HG02852 (cell line): ENCODE results near the gene RIBC2.
"Not testable (repeated sequence)": the region's sequence is repeated elsewhere in the genome, so short reads cannot be mapped to it uniquely, and the experiment has no call there.

ENCODE experiments used
- ATAC-seq: cut with Tn5 transposase; IDR thresholded peaks from one replicate; pipeline ENCODE4 v1.9.1; 2021; ENCODE audit warnings: mild to moderate bottlenecking, moderate library complexity; ENCODE audit not compliant: unreplicated experiment

The RIBC2 gene

GRCh38 chr22:45423524-45423923, 10.0 kb downstream of the RIBC2 start:
- ATAC-seq = no peak

GRCh38 chr22:45424241-45424731, 10.8 kb downstream of the RIBC2 start:
- ATAC-seq = no peak

- ATAC-seq = no peak
Observed at GRCh38 chr22:45425101-45425500, 11.6 kb downstream of the RIBC2 start.

- no peak for ATAC-seq
Observed at GRCh38 chr22:45425531-45426265, 12.2 kb downstream of the RIBC2 start.

- no peak for ATAC-seq
Observed at GRCh38 chr22:45426387-45426786, 12.9 kb downstream of the RIBC2 start.

GRCh38 chr22:45427114-45427513, 13.6 kb downstream of the RIBC2 start:
- ATAC-seq = no peak

- ATAC-seq = no peak
Observed at GRCh38 chr22:45428391-45429385, 15.2 kb downstream of the RIBC2 start.

- no peak for ATAC-seq
Observed at GRCh38 chr22:45429424-45429823, 15.9 kb downstream of the RIBC2 start.

- no peak for ATAC-seq
Observed at GRCh38 chr22:45429981-45430775, 16.7 kb downstream of the RIBC2 start.

- no peak for ATAC-seq
Observed at GRCh38 chr22:45430871-45431270, 17.4 kb downstream of the RIBC2 start.

GRCh38 chr22:45434981-45435380, 21.5 kb downstream of the RIBC2 start:
- ATAC-seq = no peak

GRCh38 chr22:45435544-45436139, 22.1 kb downstream of the RIBC2 start:
- ATAC-seq = no peak

- not testable (repeated sequence) for ATAC-seq
Observed at GRCh38 chr22:45436871-45437517, 23.5 kb downstream of the RIBC2 start.

GRCh38 chr22:45438336-45438735, 24.8 kb downstream of the RIBC2 start:
- no peak for ATAC-seq

- not testable (repeated sequence) for ATAC-seq
Observed at GRCh38 chr22:45440688-45441087, 27.2 kb downstream of the RIBC2 start.

- ATAC-seq = no peak
Observed at GRCh38 chr22:45441138-45441537, 27.6 kb downstream of the RIBC2 start.

- ATAC-seq = no peak
Observed at GRCh38 chr22:45442116-45442515, 28.6 kb downstream of the RIBC2 start.

- no peak for ATAC-seq
Observed at GRCh38 chr22:45444168-45444567, 30.7 kb downstream of the RIBC2 start.

GRCh38 chr22:45445031-45445710, 31.7 kb downstream of the RIBC2 start:
- ATAC-seq = no peak
